Bronchial epithelial cell (primary cell): ENCODE measurements around the gene NDUFB6. TPM values are rescaled to one million over a fixed set of nuclear protein-coding genes. Genes with fewer than 3 reads are reported as not detected.
"Not testable (repeated sequence)": the region's sequence is repeated elsewhere in the genome, so short reads cannot be mapped to it uniquely, and the experiment has no call there.

ENCODE experiments used
- DNase-seq: peaks from one replicate; pipeline ENCODE4 v3.0.0-alpha.2; 2010; ENCODE audit warnings: low read depth
- FAIRE-seq: peaks from 2 replicates; lab custom pipeline; 2011; peaks lifted over from hg19 to GRCh38; lab: Jason Lieb, UNC
- H3K27me3 ChIP-seq: 2 replicates; pipeline ENCODE4 v1.5.1; 2011; ENCODE audit warnings: low read length; ENCODE audit not compliant: control insufficient read depth, insufficient read depth
- H3K36me3 ChIP-seq: 2 replicates; pipeline ENCODE4 v1.5.1; 2011; ENCODE audit warnings: low read length; ENCODE audit not compliant: control insufficient read depth, insufficient read depth
- H3K4me3 ChIP-seq: 2 replicates; pipeline ENCODE4 v1.5.1; 2011; ENCODE audit warnings: mild to moderate bottlenecking, low read depth, low read length, control low read depth
- CTCF ChIP-seq: IDR thresholded peaks from 2 replicates; pipeline ENCODE4 v1.5.1; 2011; ENCODE audit warnings: mild to moderate bottlenecking, moderate library complexity, low read length, control low read depth, inconsistent platforms; ENCODE audit not compliant: insufficient read depth, severe bottlenecking
- total RNA-seq: library from RNA; depleted of rRNA; stranded (reverse); fragments of >200 nt; gene quantifications from 2 replicates; pipeline ENCODE4 v1.2.1, GENCODE V29; 2014

NDUFB6 gene
- total RNA-seq, 1 donor from 2014 or later: 16.8 TPM

GRCh38 chr9:32552172-32552872 lies 20.6 kb downstream of the NDUFB6 start, which contains the start of the genes SMIM27 and TOPORS:
SMIM27 (plus strand) TSS chr9:32552327; CDS start chr9:32552435, 108 bp downstream.
TOPORS (minus strand) TSS chr9:32552586; CDS start chr9:32552436, 150 bp downstream.
- DNase-seq: peak; percentile 85
- Histone ChIP-seq H3K27me3 (no peaks in the 10 kb centered on the region), H3K4me3 (peak within 1 kb of the TSS; percentile 63), H3K36me3 (no peaks in the 10 kb centered on the region)
- TF ChIP-seq CTCF: no peak
- FAIRE-seq: no peak

GRCh38 chr9:32551276-32552051 lies 21.5 kb downstream of the NDUFB6 start:
- DNase-seq (peak; percentile 42), FAIRE-seq (no peak)
- no peak for TF ChIP-seq CTCF
- peak overlapping the region; percentile 63 for H3K4me3 ChIP-seq
- no peaks in the 10 kb centered on the region for H3K36me3 ChIP-seq
- H3K27me3 ChIP-seq: no peaks in the 10 kb centered on the region

- Histone ChIP-seq H3K36me3 (no peaks in the 10 kb centered on the region), H3K4me3 (peak overlapping the region; percentile 63), H3K27me3 (no peaks in the 10 kb centered on the region)
- FAIRE-seq: no peak
- TF ChIP-seq CTCF: no peak
- DNase-seq: peak; percentile 63
These were observed 22.2 kb downstream of the NDUFB6 start for GRCh38 chr9:32550562-32551275.

- FAIRE-seq (no peak), DNase-seq (peak; percentile 30)
- Histone ChIP-seq H3K4me3 (peak overlapping the region; percentile 63), H3K36me3 (no peaks in the 10 kb centered on the region), H3K27me3 (no peaks in the 10 kb centered on the region)
- TF ChIP-seq CTCF: no peak
These were observed 22.8 kb downstream of the NDUFB6 start for GRCh38 chr9:32550150-32550561.

GRCh38 chr9:32548213-32548612 lies 24.7 kb downstream of the NDUFB6 start:
- not testable (repeated sequence) for H3K4me3 ChIP-seq, H3K27me3 ChIP-seq, FAIRE-seq, H3K36me3 ChIP-seq, DNase-seq

GRCh38 chr9:32545884-32546283 lies 27.1 kb downstream of the NDUFB6 start:
- no peak for TF ChIP-seq CTCF
- Histone ChIP-seq H3K36me3 (peaks cover 2% of the 10 kb centered on the region), H3K27me3 (no peaks in the 10 kb centered on the region), H3K4me3 (no peak overlapping the region)
- DNase-seq: no peak
- FAIRE-seq: no peak
